Erythroblast (primary cell): Measurements from ENCODE around the gene RNASET2.
A peak's percentile ranks its signal among the peaks of the same experiment; 100 is the strongest.

Source experiments
- DNase-seq, 2 experiments: peaks; one replicate each; lab custom pipeline; 2025; lab: John Stamatoyannopoulos, UW
- GATA1 ChIP-seq: IDR thresholded peaks from 2 replicates; pipeline ENCODE4 v1.6.1; 2011; ENCODE audit warnings: low read depth, mild to moderate bottlenecking, control low read depth, low read length, moderate library complexity
- POLR2A ChIP-seq: IDR thresholded peaks from 2 replicates; pipeline ENCODE4 v1.6.1; 2011; ENCODE audit warnings: mild to moderate bottlenecking, low read length

Gene RNASET2

DNA sequence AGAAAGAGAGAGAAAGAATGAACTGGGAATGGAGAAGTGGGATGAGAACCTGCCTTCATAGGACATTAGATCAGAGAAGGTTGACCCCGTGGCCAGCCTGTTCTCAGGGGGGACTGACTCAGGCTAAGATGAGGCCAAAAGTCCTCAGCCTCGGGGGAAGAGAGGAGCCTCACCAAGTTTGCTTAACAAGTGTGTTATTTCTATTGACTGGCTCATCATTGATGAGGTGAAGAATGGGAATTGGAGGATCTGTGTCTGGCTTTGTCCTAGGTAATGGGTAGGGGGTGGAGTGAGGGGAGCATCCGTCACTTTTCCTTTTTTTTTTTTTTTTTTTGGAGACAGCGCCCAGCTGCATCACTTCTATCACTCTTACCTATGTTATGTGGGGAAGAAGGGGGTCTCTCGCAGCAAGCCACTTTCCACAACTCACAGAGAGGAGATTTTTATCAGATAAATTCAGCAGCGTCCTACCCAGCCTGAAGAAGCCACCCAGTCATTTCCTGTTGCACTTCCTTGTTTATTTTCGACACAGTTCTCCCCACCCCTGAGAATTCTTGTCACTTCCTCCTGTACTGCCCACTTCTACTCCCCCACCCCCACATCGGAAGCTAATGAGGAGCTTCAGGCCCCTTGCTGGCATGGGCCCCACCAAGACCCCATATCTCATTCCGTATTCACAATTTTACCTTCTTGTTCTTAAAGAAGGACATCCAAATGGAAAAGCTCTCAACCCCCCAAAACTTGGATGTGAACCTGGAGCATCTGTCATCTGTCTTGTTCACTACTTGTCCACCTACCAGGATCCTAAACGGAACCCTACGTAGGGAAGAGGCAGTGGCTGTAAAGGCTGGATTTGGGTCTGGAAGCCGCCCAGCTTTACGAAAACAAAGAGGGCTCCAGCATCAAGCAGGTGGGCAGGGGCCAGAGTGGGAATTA lies 2.8 kb upstream of the RNASET2 start:
- TF ChIP-seq GATA1, result no peak
- no peak for TF ChIP-seq POLR2A
- DNase-seq, result peak in 1 of 2 experiments; percentile 8

DNA sequence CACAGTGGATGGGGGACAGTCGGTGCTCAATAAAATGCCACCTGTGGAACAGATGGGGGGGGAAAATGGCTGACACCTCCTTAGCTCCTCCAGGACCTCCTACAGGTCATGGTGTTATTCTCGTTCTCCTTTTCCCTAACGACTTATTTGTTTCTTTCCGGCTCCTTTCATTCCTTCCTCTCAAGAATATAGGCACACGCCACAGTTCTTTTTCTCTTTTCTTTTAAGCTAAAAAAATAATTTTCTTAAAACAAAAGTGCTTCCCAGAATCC lies 1.4 kb upstream of the RNASET2 start:
- TF ChIP-seq GATA1 (no peak), POLR2A (no peak)
- DNase-seq, result no peak

DNA sequence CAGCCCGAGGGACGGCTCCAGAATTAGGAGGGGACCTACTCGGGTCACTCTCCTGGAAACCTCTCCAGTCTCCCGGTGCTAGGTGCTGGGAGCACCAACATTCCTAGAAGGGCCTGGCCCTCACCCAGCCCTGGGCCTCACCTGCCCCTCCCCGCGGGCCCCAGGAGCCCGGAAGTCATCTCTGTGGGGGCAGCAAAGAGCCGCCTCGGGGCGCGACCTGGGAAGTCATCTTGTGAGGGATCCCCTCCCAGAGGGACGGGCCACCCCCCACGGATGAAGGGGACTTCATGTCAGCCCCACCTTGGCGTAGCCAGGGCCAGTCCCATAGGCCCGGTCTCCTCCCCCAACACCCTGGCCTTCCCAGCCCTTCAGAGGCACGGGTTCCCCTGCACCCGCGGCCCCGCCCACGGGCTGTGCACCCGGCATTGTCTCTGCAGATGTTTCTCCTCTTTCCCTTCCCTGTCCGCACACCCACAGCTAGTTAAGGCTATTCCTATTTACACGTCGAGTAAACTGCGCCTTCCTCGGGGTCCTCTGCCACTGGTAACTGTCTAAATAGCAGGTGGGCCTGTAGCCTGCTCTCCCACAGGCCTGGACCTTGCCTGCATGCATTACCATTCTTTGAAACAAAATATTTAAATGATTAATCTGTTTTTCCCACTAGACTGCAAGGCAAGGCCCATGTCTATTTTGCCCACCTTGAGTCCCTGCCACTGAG lies 896 bp upstream of the RNASET2 start:
- TF ChIP-seq POLR2A, result no peak
- TF ChIP-seq GATA1, result no peak
- peak; percentile 36 to 41 for DNase-seq

DNA sequence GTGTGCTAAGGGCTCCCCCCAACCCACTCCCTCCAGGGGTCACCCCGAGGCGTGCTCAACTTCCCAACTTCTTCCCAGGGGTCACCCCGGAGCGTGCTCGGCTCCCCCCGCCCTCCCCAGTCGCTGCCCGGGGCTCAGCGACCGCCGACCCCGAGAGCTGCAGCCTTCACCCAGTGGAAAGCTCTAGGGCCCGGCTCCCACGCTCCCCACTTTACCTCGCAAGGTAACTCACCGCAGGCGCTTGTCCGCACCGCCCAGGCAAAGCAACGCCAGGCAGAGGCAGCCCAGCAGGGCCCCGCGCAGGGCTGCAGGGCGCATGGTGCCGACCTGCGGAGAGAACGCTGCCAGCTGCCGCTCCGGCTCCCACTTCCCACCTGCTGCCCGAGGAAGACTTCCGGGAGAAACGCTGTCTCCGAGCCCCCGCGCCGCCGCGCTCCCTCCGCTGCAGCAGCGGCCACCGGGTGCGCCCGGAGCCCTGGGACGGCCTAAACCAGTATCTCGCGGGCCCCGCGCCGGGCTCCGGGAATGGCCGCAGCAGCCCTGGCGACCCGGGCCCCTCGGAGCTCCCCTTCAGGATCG lies 396 bp downstream of the RNASET2 start:
- TF ChIP-seq POLR2A, result no peak
- TF ChIP-seq GATA1, result no peak
- no peak for DNase-seq

DNA sequence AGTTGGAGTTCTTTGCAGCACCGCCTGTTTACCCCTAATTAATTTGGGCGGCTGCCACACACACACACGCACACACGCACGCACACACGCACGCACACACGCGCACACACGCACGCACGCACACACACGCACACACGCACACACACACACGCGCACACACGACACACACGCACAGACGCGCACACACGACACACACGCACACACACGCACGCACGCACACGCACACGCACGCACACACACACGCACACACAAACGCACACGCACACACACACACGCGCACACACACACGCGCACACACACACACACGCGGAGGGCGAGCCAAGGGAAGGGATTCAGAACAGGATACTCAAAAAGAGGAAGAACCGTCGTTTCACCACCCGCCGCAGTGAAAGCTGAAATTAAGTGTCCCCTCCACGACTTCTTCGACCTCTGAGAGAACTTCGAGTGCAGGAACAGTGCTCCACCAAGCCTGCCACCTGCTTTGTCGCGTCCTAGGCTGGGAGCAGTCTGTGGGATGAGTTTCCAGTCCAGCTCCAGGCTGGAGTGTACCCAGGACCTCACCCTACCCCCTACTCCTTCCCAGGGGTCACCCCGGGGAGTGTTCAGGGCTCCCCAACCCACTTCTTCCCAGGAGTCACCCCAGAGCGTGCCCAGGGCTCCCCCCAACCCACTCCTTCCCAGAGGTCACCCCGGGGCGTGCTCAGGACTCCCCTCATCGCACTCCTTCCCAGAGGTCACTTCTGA lies 1.1 kb downstream of the RNASET2 start:
- DNase-seq, result peak; percentile 20 to 32
- TF ChIP-seq POLR2A (no peak), GATA1 (no peak)

DNA sequence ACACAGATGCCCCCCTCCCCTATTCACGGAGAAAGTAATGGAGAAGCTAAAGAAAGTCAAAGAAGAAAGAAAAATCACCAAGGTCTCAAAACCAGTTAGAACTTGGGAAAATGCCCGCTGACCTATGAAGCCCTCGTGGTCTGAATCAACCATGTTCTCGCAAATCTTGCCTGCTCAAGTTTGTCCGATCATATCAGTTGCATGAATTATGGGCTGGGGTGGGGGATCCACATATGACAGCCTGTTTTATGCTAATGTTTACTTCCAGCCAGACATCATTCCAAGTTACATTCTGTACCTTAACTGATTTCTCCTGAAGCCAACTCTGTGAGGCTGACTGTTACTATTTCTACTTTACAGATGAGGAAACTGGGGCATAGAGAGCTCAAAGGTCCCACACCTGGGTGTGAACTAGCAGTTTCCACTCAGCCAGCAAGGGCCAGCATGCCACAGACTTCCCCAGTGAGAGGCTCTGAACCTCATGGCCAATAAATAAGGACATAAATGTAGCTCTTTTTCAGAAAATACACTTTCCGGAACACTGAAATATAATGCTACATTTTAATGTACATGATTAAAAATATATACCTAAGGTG lies 2.1 kb downstream of the RNASET2 start:
- DNase-seq, result no peak
- no peak for TF ChIP-seq GATA1
- no peak for TF ChIP-seq POLR2A

DNA sequence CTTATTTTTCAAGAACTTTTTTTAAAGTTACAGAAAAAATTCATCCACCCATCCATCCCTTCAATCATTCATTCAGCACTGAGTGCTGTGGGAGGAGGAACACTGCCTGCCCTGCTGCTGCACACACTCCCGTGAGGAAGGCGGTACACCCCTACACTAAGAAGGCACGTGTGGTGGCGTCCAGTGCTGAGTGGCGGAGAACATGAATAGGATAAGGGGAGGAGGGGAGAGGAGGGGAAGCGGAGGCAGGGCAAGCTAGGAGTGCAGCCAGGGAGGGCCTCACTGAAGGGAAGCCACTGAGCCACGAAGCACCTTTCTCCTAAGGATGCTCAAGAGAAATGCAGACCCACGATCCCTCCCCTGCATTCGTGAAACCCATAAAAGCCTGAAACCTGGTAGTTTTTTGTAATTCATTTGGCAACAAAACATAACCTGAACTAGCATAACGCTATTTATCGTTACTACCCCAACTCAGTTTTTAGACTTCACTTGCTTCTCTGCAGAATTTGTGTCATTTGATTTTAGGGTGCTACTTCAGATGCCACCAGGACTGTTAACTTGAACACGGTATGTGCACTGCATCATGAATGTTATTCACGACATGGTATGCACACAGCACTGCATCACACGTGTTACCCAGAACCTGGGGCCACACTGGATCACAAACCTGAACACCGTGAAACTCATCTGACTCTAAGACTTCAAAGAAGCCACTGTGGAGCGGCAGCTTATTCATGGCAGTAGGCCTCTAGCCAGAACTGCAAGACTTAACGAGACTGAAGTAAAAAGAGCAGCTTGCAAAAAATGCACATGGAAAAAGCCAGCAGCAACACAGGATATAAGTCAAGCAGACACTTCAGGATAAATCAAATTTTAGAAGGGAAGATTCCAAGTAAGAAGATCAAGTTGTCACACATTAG lies 3.5 kb downstream of the RNASET2 start:
- no peak for TF ChIP-seq POLR2A
- no peak for TF ChIP-seq GATA1
- no peak for DNase-seq

DNA sequence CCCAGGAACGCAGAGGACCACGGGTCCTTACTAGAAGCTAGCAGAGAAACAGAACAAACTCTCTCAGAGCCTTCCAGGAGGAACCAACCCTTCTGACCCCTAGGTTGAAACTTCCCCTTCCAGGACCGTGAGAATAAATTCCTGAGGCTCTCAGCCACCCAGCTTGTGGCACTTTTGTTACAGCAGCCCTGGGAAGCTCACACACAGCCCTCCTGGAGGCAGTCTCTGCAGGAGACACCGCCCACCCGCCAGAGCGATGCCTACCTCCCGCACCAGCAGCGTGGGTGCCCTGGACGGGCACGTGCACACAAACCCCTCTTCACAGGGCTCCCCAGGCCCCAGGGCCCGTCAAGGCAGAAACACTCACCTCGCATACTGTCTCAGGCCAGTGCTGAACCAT lies 4.2 kb downstream of the RNASET2 start:
- DNase-seq, result no peak
- TF ChIP-seq GATA1 (no peak), POLR2A (no peak)

DNA sequence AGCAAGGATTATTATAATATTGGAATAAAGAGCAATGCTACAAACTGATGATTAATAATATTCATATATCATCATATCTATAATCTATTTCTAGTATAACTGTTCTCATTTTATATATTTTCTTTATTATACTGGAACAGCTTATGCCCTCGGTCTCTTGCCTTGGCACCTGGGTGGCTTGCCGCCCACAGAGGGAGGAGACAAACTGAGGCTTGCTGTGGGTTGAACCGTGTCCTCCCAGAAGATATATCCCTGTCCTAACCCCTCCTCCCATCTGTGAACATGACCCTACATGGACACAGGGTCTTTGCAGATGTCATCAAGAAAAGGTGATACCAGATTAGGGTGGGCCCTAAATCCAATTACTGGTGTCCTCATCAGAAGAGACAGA lies 4.7 kb downstream of the RNASET2 start:
- DNase-seq, result no peak
- no peak for TF ChIP-seq GATA1
- no peak for TF ChIP-seq POLR2A

DNA sequence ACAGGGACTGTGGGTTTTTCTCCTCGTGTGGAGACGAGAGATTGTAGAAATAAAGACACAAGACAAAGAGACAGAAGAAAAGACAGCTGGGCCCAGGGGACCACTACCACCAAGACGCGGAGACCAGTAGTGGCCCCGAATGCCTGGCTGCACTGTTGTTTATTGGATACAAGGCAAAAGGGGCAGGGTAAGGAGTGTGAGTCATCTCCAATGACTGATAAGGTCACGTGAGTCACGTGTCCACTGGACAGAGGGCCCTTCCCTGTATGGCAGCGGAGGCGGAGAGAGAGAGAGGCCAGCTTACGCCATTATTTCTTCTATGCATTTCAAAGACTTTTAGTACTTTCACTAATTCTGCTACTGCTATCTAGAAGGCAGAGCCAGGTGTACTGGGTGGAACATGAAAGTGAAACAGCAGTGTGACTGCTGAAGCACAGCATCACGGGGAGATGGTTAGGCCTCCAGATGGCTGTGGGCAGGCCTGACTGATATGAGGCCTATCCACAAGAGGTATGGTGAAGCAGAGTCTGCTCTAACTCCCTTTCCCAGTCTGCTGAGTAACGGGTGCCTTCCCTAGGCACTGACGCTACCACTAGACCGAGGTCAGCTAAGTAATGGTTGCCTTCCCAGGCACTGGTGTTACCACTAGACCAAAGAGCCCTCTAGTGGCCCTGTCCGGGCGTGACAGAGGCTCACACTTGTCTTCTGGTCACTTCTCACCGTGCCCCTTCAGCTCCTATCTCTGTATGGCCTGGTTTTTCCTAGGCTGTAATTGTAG lies 5.3 kb downstream of the RNASET2 start:
- peak; percentile 71 to 81 for DNase-seq

DNA sequence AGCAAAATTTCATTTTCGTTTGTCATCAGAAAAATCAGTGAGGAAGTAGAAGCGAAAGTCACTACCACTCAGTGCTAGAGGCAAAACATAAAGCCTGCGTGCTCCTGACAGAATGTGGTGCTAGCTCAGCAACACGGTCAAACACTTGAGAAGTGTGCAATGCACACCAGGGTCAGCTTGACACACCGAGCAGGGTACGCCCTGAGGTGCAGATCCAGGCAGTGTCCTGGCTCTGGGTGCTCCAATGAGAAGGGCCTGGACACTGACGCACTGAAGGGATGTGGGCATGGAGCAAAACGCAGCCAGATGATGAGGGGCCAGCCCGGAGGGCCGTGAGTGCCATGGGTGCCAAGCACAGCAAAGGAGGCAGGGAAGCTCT lies 5.9 kb downstream of the RNASET2 start:
- peak in 1 of 2 experiments; percentile 22 for DNase-seq
- TF ChIP-seq POLR2A (no peak), GATA1 (no peak)
